PC-3 (cell line): ENCODE data around the gene TRIM66. TPM values are rescaled to one million over a fixed set of nuclear protein-coding genes. Genes with fewer than 3 reads are reported as not detected.

Source experiments
- ATAC-seq: fragments of 200-7000 bp; cut with Tn5 transposase; 2 replicates; pipeline ENCODE4 v1.9.1; 2020; ENCODE audit warnings: mild to moderate bottlenecking, moderate library complexity
- BruUV-seq: library from RNA; stranded (reverse); fragments of 400-500 nt; replicated peaks from 2 replicates; lab custom pipeline; 2021; lab: Mats Ljungman, UMichigan
- CTCF ChIA-PET: fragments of 300-600 bp; sonication (Branson Sonifier 250); formaldehyde crosslinking; loops from one replicate; lab custom pipeline; 2022; ENCODE audit warnings: antibody characterized with exemption; lab: Charles Lee
- POLR2A ChIA-PET: fragments of 300-600 bp; sonication (Branson Sonifier 250); formaldehyde crosslinking; loops from one replicate; lab custom pipeline; 2022; ENCODE audit warnings: antibody characterized with exemption; ENCODE audit not compliant: unreplicated experiment; lab: Charles Lee
- DNase-seq: peaks from one replicate; pipeline ENCODE4 v3.0.0-alpha.2; 2015
- H2AFZ ChIP-seq: fragments of 300-600 bp; sonication (generic); 2 replicates; pipeline ENCODE4 v1.6.0; 2016; ENCODE audit warnings: antibody characterized with exemption, low read length
- H3F3A ChIP-seq: fragments of 300-600 bp; sonication (generic); one replicate; pipeline ENCODE4 v1.6.0; 2017; ENCODE audit warnings: antibody characterized with exemption, low read length, control low read depth, mild to moderate bottlenecking; ENCODE audit not compliant: unreplicated experiment
- H3K27ac ChIP-seq: fragments of 300-600 bp; sonication (generic); 2 replicates; pipeline ENCODE4 v1.5.1; 2016; ENCODE audit warnings: mild to moderate bottlenecking, low read length
- H3K27me3 ChIP-seq: fragments of 300-600 bp; sonication (generic); 2 replicates; pipeline ENCODE4 v1.6.1; 2016; ENCODE audit warnings: low read length, mixed read lengths
- H3K36me3 ChIP-seq: fragments of 300-600 bp; sonication (generic); 2 replicates; pipeline ENCODE4 v1.6.1; 2016; ENCODE audit warnings: low read depth, mixed run types, low read length, mixed read lengths
- H3K4me1 ChIP-seq: fragments of 300-600 bp; sonication (generic); 2 replicates; pipeline ENCODE4 v1.5.1; 2016; ENCODE audit warnings: low read length; ENCODE audit not compliant: insufficient read depth
- H3K4me2 ChIP-seq: fragments of 300-600 bp; sonication (generic); 2 replicates; pipeline ENCODE4 v1.6.0; 2016; ENCODE audit warnings: low read length
- H3K4me3 ChIP-seq: fragments of 300-600 bp; sonication (generic); 2 replicates; pipeline ENCODE4 v1.5.1; 2016; ENCODE audit warnings: mild to moderate bottlenecking, low read length, mixed read lengths
- H3K79me2 ChIP-seq: fragments of 300-600 bp; sonication (generic); 2 replicates; pipeline ENCODE4 v1.6.1; 2017; ENCODE audit warnings: low read length, mixed read lengths
- H3K9ac ChIP-seq: fragments of 300-600 bp; sonication (generic); 2 replicates; pipeline ENCODE4 v1.6.0; 2016; ENCODE audit warnings: mild to moderate bottlenecking, low read length
- H3K9me2 ChIP-seq: fragments of 300-600 bp; sonication (generic); replicated peaks from 2 replicates; pipeline ENCODE4 v1.6.1; 2016; ENCODE audit warnings: mixed run types, low read length, mixed read lengths
- H3K9me3 ChIP-seq: fragments of 300-600 bp; sonication (generic); 2 replicates; pipeline ENCODE4 v1.6.1; 2016; ENCODE audit warnings: low read length, mixed read lengths
- H4K20me1 ChIP-seq: fragments of 300-600 bp; sonication (generic); 2 replicates; pipeline ENCODE4 v1.6.1; 2016; ENCODE audit warnings: low read length, mixed read lengths
- CTCF ChIP-seq: fragments of 300-600 bp; sonication (generic); conservative IDR thresholded peaks from 2 replicates; pipeline ENCODE4 v1.5.1; 2017; ENCODE audit warnings: antibody characterized with exemption, low read depth, mild to moderate bottlenecking, low read length
- EZH2 ChIP-seq: fragments of 300-600 bp; sonication (generic); IDR thresholded peaks from one replicate; pipeline ENCODE4 v1.6.1; 2017; ENCODE audit warnings: antibody characterized with exemption, mild to moderate bottlenecking, low read length; ENCODE audit not compliant: unreplicated experiment
- EZH2phosphoT487 ChIP-seq: fragments of 300-600 bp; sonication (generic); IDR thresholded peaks from 2 replicates; pipeline ENCODE4 v1.6.1; 2018; ENCODE audit warnings: mild to moderate bottlenecking, antibody characterized with exemption, low read length, borderline replicate concordance
- intact Hi-C: fragments of 100-400 bp; cut with micrococcal nuclease; formaldehyde crosslinking; loops from 2 replicates; pipeline ENCODE4 v1.9.0; 2023
- total RNA-seq: library from RNA; depleted of rRNA; stranded (reverse); fragments of >200 nt; gene quantifications from 2 replicates; pipeline ENCODE4 v1.2.3, GENCODE V29; 2014

The TRIM66 gene
- total RNA-seq, 1 experiment from 2014 or later, result 5.5 TPM

GRCh38 chr11:8690374-8691342 lies 8.2 kb upstream of the TRIM66 start:
- ATAC-seq (no peak), DNase-seq (no peak)
- TF ChIP-seq EZH2phosphoT487, result no peak
- TF ChIP-seq EZH2, result no peak
- TF ChIP-seq CTCF, result no peak
- H3K9ac ChIP-seq, result no peak overlapping the region
- peaks cover 28% of the 10 kb centered on the region for H3K36me3 ChIP-seq
- H3K4me3 ChIP-seq, result no peak overlapping the region
- peaks cover 16% of the 10 kb centered on the region for H3F3A ChIP-seq
- ChIA-PET CTCF (no interaction called here), POLR2A (no interaction called here)
- peaks cover 34% of the 10 kb centered on the region for H3K79me2 ChIP-seq
- no peak overlapping the region for H3K27ac ChIP-seq
- H3K4me2 ChIP-seq, result peak overlapping the region; percentile 94; the same call in 1 of the 2 replicates
- no peak overlapping the region for H2AFZ ChIP-seq
- H3K4me1 ChIP-seq, result peaks cover 37% of the 10 kb centered on the region
- BruUV-seq, result no TSS peak
- H3K9me3 ChIP-seq, result no peaks in the 10 kb centered on the region
- H4K20me1 ChIP-seq, result no peaks in the 10 kb centered on the region
- H3K9me2 ChIP-seq, result no peaks in the 10 kb centered on the region
- intact Hi-C loops, result no loop called here
- no peaks in the 10 kb centered on the region for H3K27me3 ChIP-seq

- intact Hi-C loops, result loop anchor here (2.0 to 10.0 kb wide), 5 partner anchors 29 to 885 kb away; partner anchors contain the start of genes TMEM9B and WEE1
- H3F3A ChIP-seq, result peaks cover 16% of the 10 kb centered on the region
- BruUV-seq, result no TSS peak
- no peaks in the 10 kb centered on the region for H3K27me3 ChIP-seq
- H3K4me3 ChIP-seq, result peak overlapping the region; percentile 77
- H3K4me2 ChIP-seq, result peak overlapping the region; percentile 94
- H4K20me1 ChIP-seq, result peaks cover 7% of the 10 kb centered on the region
- H3K4me1 ChIP-seq, result peaks cover 45% of the 10 kb centered on the region
- CTCF ChIA-PET, result no interaction called here
- H3K36me3 ChIP-seq, result peaks cover 36% of the 10 kb centered on the region
- H3K27ac ChIP-seq, result peak overlapping the region; percentile 75; the same call in 1 of the 2 replicates
- H2AFZ ChIP-seq, result peak overlapping the region; percentile 75; the same call in 1 of the 2 replicates
- H3K9me3 ChIP-seq, result no peaks in the 10 kb centered on the region
- no peaks in the 10 kb centered on the region for H3K9me2 ChIP-seq
- DNase-seq (no peak), ATAC-seq (no peak)
- peaks cover 43% of the 10 kb centered on the region for H3K79me2 ChIP-seq
- TF ChIP-seq CTCF, result no peak
- no peak for TF ChIP-seq EZH2phosphoT487
- no peak for TF ChIP-seq EZH2
- POLR2A ChIA-PET, result interaction anchor here (0.9 kb wide), 1 partner anchor 79 kb away, joined by 3 read pairs; no protein-coding TSS in a partner anchor
- H3K9ac ChIP-seq, result peak overlapping the region; percentile 79
These were observed 7.3 kb upstream of the TRIM66 start for GRCh38 chr11:8689726-8690255.
